Dermis microvascular lymphatic vessel endothelial cell (primary cell): Measurements from ENCODE around the gene GHRH. TPM values are rescaled to one million over a fixed set of nuclear protein-coding genes. Genes with fewer than 3 reads are reported as not detected.
A peak's percentile ranks its signal among the peaks of the same experiment; 100 is the strongest.

Experiments
- DNase-seq, 2 donors: peaks; one replicate each; pipeline versions ENCODE4 v3.0.0 to v3.0.0-alpha.2; 2010; ENCODE audit warnings: low read depth in 2 of 2
- total RNA-seq: library from RNA; depleted of rRNA; stranded (reverse); fragments of >200 nt; gene quantifications from 2 replicates; pipeline ENCODE4 v1.2.1, GENCODE V29; 2014

The GHRH gene
- total RNA-seq, 1 donor from 2014 or later = not detected

- no peak for DNase-seq
Measured at GRCh38 chr20:37291724-37292126, 30.1 kb upstream of the GHRH start.

- DNase-seq = no peak
Measured at GRCh38 chr20:37290158-37290810, 28.7 kb upstream of the GHRH start.

GRCh38 chr20:37288091-37288490 is 26.5 kb upstream of the GHRH start:
- DNase-seq = no peak

GRCh38 chr20:37285664-37286374 is 24.2 kb upstream of the GHRH start:
- no peak for DNase-seq

GRCh38 chr20:37284691-37285161 is 23.1 kb upstream of the GHRH start:
- DNase-seq = no peak

GRCh38 chr20:37283530-37284195 is 22.0 kb upstream of the GHRH start:
- DNase-seq = no peak

GRCh38 chr20:37282556-37282955 is 20.9 kb upstream of the GHRH start:
- no peak for DNase-seq

- no peak for DNase-seq
Measured at GRCh38 chr20:37280403-37280802, 18.8 kb upstream of the GHRH start.

- no peak for DNase-seq
Measured at GRCh38 chr20:37279820-37280219, 18.2 kb upstream of the GHRH start.

GRCh38 chr20:37278966-37279590 is 17.5 kb upstream of the GHRH start:
- DNase-seq = no peak

- DNase-seq = no peak
Measured at GRCh38 chr20:37277253-37277593, 15.6 kb upstream of the GHRH start.

GRCh38 chr20:37276494-37277252 is 15.1 kb upstream of the GHRH start:
- peak; percentile 53 to 76 for DNase-seq

- DNase-seq = no peak
Measured at GRCh38 chr20:37274851-37275524, 13.4 kb upstream of the GHRH start.

- DNase-seq = no peak
Measured at GRCh38 chr20:37273988-37274387, 12.4 kb upstream of the GHRH start.

- no peak for DNase-seq
Measured at GRCh38 chr20:37271421-37271768, 9.8 kb upstream of the GHRH start.

GRCh38 chr20:37270576-37271420 is 9.2 kb upstream of the GHRH start:
- DNase-seq = peak in 1 of 2 donors; percentile 56

- DNase-seq = no peak
Measured at GRCh38 chr20:37267667-37268313, 6.2 kb upstream of the GHRH start.

- DNase-seq = no peak
Measured at GRCh38 chr20:37266940-37267666, 5.5 kb upstream of the GHRH start.

GRCh38 chr20:37265152-37265551 is 3.5 kb upstream of the GHRH start:
- no peak for DNase-seq
